ENCODE measurements around the gene LACTB. TPM values are rescaled to one million over a fixed set of nuclear protein-coding genes. Genes with fewer than 3 reads are reported as not detected.

The LACTB gene
- total and polyA plus RNA-seq, 2 experiments from 2014 or later = 26.5 to 31.0 TPM

- no peak overlapping the region for H2AFZ ChIP-seq
- no peaks in the 10 kb centered on the region for H3K9me3 ChIP-seq (ENCODE audit: low read depth)
- no peak for DNase-seq (ENCODE audit: low spot score)
- H3K79me2 ChIP-seq = no peaks in the 10 kb centered on the region
- 43% methylated on average over 5 of the region's 5 CpGs for WGBS (ENCODE audit: low lambda C conversion rate, missing lambda C conversion rate)
- H3K4me1 ChIP-seq (ENCODE audit: insufficient read depth) = peaks cover 32% of the 10 kb centered on the region
- H3K36me3 ChIP-seq (replicated peaks; ENCODE audit: insufficient read depth, low read depth) = no peaks in the 10 kb centered on the region
- H3K27me3 ChIP-seq = no peaks in the 10 kb centered on the region
- peak overlapping the region; percentile 37 for H3K27ac ChIP-seq
- no peak for TF ChIP-seq EZH2phosphoT487 (IDR thresholded peaks at IDR 0.05; ENCODE audit: low read depth, severe bottlenecking, unreplicated experiment)
- TF ChIP-seq EZH2 (IDR thresholded peaks at IDR 0.05; ENCODE audit: borderline replicate concordance) = no peak
- TF ChIP-seq, protein P1, sequence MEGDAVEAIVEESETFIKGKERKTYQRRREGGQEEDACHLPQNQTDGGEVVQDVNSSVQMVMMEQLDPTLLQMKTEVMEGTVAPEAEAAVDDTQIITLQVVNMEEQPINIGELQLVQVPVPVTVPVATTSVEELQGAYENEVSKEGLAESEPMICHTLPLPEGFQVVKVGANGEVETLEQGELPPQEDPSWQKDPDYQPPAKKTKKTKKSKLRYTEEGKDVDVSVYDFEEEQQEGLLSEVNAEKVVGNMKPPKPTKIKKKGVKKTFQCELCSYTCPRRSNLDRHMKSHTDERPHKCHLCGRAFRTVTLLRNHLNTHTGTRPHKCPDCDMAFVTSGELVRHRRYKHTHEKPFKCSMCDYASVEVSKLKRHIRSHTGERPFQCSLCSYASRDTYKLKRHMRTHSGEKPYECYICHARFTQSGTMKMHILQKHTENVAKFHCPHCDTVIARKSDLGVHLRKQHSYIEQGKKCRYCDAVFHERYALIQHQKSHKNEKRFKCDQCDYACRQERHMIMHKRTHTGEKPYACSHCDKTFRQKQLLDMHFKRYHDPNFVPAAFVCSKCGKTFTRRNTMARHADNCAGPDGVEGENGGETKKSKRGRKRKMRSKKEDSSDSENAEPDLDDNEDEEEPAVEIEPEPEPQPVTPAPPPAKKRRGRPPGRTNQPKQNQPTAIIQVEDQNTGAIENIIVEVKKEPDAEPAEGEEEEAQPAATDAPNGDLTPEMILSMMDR (IDR thresholded peaks at IDR 0.05; ENCODE audit: poor library complexity) = no peak
- H3K4me3 ChIP-seq = no peak overlapping the region
- no peaks in the 10 kb centered on the region for H3K9me2 ChIP-seq (replicated peaks; ENCODE audit: insufficient read depth)
- H4K20me1 ChIP-seq (ENCODE audit: insufficient read depth, poor library complexity, severe bottlenecking) = no peaks in the 10 kb centered on the region
- H3K4me2 ChIP-seq = peak overlapping the region; percentile 1
Measured at GRCh38 chr15:63086947-63087346, 34.7 kb upstream of the LACTB start.

DNA sequence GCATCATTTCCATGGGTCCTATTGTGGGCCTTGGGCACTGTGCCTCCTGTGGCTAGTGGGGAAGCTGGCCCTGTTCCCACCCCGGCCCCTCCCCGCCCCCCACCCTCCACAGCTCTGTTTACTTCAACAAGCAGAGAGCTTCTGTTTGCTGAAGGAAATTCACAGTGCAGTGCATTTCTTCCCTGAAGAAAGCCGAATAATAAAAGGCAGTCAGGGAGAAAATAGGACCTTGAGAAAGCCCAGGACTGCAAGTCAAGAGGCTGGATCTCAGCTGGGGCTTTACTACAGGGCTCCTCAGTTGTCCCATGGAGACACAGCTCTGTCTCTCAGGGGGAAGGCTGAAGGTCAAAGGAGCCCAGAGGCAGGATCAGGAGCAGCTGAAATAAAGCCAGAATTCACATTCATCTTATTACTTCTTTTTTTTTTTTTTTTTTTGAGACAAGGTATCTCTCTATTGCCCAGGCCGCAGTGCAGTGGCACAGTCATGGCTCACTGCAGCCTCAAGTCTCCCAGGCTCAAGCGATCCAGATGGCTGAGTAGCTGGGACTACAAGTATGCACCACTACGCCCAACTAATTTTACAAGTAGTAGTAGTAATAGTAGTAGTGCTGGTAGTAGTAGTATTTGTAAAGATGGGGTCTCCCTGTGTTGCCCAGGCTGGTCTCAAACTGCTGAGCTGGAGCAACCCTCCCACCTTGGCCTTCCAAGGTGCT lies 33.0 kb upstream of the LACTB start:
- DNase-seq (ENCODE audit: low spot score) = no peak
- Histone ChIP-seq H3K9me2 (replicated peaks; ENCODE audit: insufficient read depth) (no peaks in the 10 kb centered on the region), H4K20me1 (ENCODE audit: insufficient read depth, poor library complexity, severe bottlenecking) (no peaks in the 10 kb centered on the region), H3K27me3 (no peaks in the 10 kb centered on the region), H2AFZ (no peak overlapping the region), H3K9me3 (ENCODE audit: low read depth) (no peaks in the 10 kb centered on the region), H3K4me3 (no peak overlapping the region), H3K27ac (peak overlapping the region; percentile 75), H3K36me3 (replicated peaks; ENCODE audit: insufficient read depth, low read depth) (no peaks in the 10 kb centered on the region), H3K79me2 (no peaks in the 10 kb centered on the region), H3K4me2 (peak overlapping the region; percentile 31), H3K4me1 (ENCODE audit: insufficient read depth) (peaks cover 28% of the 10 kb centered on the region)
- no peak for TF ChIP-seq EZH2phosphoT487 (IDR thresholded peaks at IDR 0.05; ENCODE audit: low read depth, severe bottlenecking, unreplicated experiment)
- TF ChIP-seq, protein P1 (IDR thresholded peaks at IDR 0.05; ENCODE audit: poor library complexity) = no peak
- no peak for TF ChIP-seq EZH2 (IDR thresholded peaks at IDR 0.05; ENCODE audit: borderline replicate concordance)
- WGBS (ENCODE audit: low lambda C conversion rate, missing lambda C conversion rate) = 59% methylated on average over 6 of the region's 6 CpGs

GRCh38 chr15:63089260-63090043 lies 32.2 kb upstream of the LACTB start:
- Histone ChIP-seq H2AFZ (no peak overlapping the region), H3K4me2 (peak overlapping the region; percentile 31), H3K4me1 (ENCODE audit: insufficient read depth) (peaks cover 28% of the 10 kb centered on the region), H3K9me3 (ENCODE audit: low read depth) (no peaks in the 10 kb centered on the region), H3K27me3 (no peaks in the 10 kb centered on the region), H3K27ac (peak overlapping the region; percentile 75), H3K4me3 (no peak overlapping the region), H3K9me2 (replicated peaks; ENCODE audit: insufficient read depth) (no peaks in the 10 kb centered on the region), H3K79me2 (no peaks in the 10 kb centered on the region), H3K36me3 (replicated peaks; ENCODE audit: insufficient read depth, low read depth) (no peaks in the 10 kb centered on the region), H4K20me1 (ENCODE audit: insufficient read depth, poor library complexity, severe bottlenecking) (no peaks in the 10 kb centered on the region)
- no peak for TF ChIP-seq EZH2phosphoT487 (IDR thresholded peaks at IDR 0.05; ENCODE audit: low read depth, severe bottlenecking, unreplicated experiment)
- TF ChIP-seq EZH2 (IDR thresholded peaks at IDR 0.05; ENCODE audit: borderline replicate concordance) = no peak
- TF ChIP-seq, protein P1 (IDR thresholded peaks at IDR 0.05; ENCODE audit: poor library complexity) = no peak
- peak; percentile 74 for DNase-seq (ENCODE audit: low spot score)
- WGBS (ENCODE audit: low lambda C conversion rate, missing lambda C conversion rate) = 52% methylated on average over 6 of the region's 6 CpGs
